Brain microvascular endothelial cell (primary cell): ENCODE data around the gene PREP.
A peak's percentile ranks its signal among the peaks of the same experiment; 100 is the strongest.

Experiments used
- DNase-seq: peaks from one replicate; pipeline ENCODE4 v3.0.0-alpha.2; 2020
- H3K27ac ChIP-seq: fragments of 250-450 bp; sonication (Bioruptor Pico); 2 replicates; pipeline ENCODE4 v1.5.1; 2020; ENCODE audit warnings: mild to moderate bottlenecking, moderate library complexity
- H3K27me3 ChIP-seq: fragments of 250-450 bp; sonication (Bioruptor Pico); replicated peaks from 2 replicates; pipeline ENCODE4 v1.5.1; 2020; ENCODE audit warnings: mild to moderate bottlenecking
- H3K36me3 ChIP-seq: fragments of 250-450 bp; sonication (Bioruptor Pico); replicated peaks from 2 replicates; pipeline ENCODE4 v1.5.1; 2020; ENCODE audit warnings: mild to moderate bottlenecking
- H3K4me3 ChIP-seq: 2 replicates; pipeline ENCODE4 v1.5.1; 2011; ENCODE audit warnings: low read depth, mild to moderate bottlenecking, control low read depth, low read length, moderate library complexity
- in situ Hi-C: cut with HindIII; loops from 2 replicates; pipeline ENCODE4 v1.10.0; 2017; ENCODE audit warnings: low sequenced_read_pairs, low pct_ligation_motif_present
- TF ChIP-seq, protein P1 (sequence below): IDR thresholded peaks from 2 replicates; pipeline ENCODE4 v1.5.1; 2011; ENCODE audit warnings: low read depth, mild to moderate bottlenecking, moderate library complexity, low read length, control low read depth, inconsistent platforms; ENCODE audit errors: missing control alignments

PREP gene

DNA sequence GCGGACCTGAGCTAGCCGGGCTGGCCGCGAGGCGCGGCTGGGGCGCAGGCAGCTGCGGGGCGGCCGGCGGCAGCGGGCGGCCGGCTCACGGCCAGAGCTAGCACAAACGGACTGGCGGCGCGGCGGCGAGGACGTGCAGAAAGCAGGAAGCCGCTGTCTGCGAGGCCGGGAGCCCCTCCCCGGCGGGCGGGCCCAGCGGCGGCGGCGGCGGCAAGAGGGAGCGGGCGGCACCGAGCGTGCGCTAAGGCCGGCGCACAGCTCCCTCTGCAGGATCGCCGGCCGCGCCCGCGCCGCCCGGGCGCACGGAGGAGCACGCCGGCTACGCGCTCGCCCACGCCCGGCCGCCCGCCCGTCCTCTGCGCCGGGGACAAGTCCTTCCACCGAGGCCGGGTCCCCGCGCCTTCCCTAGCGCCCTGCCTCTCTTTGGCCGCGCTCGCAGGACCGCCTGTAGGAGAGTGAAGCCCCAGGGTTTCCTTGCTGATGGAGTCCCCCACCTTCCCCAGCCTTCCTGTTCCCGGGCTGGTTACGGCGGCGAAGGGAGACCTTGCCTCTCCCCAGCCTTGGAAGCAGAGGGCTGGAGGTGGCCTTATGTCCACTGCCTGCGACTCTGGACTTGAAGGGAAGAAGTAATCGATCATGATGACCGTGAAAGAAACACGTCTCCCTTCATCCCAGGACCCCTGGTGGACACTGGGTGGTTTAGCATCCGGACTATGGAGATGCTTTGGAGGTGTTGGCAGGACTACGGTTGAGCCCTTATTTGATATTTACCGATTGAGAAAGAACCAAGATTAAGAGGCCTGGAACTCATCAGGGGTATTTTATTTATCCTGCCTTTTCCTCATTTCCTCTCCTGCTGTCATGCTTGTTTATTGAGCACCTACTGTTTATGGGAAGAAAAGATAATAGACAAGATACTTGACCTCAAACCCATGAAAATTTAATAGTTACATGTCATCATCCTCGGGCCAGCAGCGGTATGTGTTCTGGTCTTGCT lies at the start of gene PREP:
Gene PREP (minus strand): TSS at position 144 of the 997 bp plus-strand sequence. CDS start 191 bp downstream, outside the sequence.
- DNase-seq: peak; percentile 67
- Histone ChIP-seq H3K27ac (peak within 1 kb of the TSS; percentile 53), H3K4me3 (peak within 1 kb of the TSS; percentile 96), H3K27me3 (no peaks in the 10 kb centered on the region), H3K36me3 (no peaks in the 10 kb centered on the region)
- TF ChIP-seq, protein P1, sequence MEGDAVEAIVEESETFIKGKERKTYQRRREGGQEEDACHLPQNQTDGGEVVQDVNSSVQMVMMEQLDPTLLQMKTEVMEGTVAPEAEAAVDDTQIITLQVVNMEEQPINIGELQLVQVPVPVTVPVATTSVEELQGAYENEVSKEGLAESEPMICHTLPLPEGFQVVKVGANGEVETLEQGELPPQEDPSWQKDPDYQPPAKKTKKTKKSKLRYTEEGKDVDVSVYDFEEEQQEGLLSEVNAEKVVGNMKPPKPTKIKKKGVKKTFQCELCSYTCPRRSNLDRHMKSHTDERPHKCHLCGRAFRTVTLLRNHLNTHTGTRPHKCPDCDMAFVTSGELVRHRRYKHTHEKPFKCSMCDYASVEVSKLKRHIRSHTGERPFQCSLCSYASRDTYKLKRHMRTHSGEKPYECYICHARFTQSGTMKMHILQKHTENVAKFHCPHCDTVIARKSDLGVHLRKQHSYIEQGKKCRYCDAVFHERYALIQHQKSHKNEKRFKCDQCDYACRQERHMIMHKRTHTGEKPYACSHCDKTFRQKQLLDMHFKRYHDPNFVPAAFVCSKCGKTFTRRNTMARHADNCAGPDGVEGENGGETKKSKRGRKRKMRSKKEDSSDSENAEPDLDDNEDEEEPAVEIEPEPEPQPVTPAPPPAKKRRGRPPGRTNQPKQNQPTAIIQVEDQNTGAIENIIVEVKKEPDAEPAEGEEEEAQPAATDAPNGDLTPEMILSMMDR: peak; percentile 91
- in situ Hi-C loops: no loop called here

DNA sequence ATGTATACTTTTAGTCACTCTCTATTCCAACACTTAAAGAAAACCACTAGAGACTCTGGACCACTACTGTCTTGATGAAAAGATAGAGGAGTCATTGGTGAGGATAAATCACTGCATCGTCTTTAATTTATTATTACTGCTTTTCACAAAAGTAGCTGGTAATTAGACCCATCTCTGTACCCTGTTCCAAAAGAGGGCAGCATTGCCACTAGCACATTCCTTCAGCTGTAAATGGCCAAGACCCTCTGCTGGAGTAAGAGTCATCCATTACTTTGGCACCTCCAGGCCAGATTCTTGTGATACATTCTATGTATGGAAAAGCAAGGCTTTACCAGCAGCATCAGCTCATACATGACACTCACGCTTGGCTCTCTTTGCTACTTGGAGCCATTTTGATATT lies 49.5 kb upstream of the PREP start:
- H3K27me3 ChIP-seq: no peaks in the 10 kb centered on the region
- DNase-seq: no peak
- no peaks in the 10 kb centered on the region for H3K36me3 ChIP-seq
- H3K27ac ChIP-seq: no peak overlapping the region
- H3K4me3 ChIP-seq: no peak overlapping the region
- in situ Hi-C loops: no loop called here
- TF ChIP-seq, protein P1: no peak

DNA sequence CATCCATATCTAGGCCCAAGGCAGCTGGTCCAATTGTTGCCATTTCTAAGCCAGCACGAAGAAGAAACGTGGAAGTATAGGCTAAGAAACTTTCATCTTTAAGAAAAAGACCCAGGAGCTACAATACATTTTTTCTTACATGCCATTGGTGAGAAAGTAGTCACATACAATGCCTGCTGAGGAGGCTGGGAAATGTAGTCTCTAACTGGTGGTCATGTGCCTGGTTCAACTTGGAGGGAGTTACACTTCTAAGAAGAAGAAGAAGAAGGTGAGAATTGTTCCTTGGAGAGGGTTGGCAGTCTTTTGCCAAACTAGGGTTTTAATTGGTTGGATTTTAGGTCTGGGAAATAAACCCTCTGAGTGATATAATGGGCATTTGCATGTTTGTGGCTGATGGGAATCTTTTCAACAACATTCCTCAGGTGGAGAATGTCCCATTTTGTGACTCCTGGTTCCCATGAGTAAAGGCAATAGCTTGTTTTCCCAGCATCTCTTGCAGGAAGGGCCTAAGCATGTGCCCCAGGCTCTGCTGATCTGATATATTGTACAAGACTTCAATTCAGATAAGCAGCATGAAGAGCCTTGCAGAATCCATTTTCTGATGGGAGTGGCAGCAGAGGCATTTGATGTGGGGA lies 47.0 kb upstream of the PREP start:
- TF ChIP-seq, protein P1: no peak
- Histone ChIP-seq H3K36me3 (no peaks in the 10 kb centered on the region), H3K27ac (no peak overlapping the region), H3K4me3 (no peak overlapping the region), H3K27me3 (no peaks in the 10 kb centered on the region)
- in situ Hi-C loops: no loop called here
- no peak for DNase-seq

DNA sequence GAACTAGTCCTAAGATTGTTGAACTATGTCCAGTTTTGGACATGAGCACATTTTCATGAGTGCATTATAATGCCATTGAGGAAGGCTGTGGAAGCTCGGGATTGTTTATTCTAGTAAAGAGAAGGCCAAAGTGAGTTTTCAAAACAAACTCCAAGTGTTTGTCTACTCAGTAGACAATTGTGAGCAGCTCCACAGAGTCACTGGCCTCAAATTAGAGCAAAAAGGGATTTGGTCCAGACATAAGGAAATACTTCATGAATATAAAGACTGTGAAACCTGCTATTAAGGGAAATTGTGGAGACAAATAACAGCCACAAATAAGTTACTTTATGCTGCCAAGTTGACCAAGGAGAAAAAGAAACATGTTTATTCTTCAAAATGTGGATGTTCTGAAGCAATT lies 42.6 kb upstream of the PREP start:
- Histone ChIP-seq H3K4me3 (no peak overlapping the region), H3K27ac (no peak overlapping the region), H3K27me3 (no peaks in the 10 kb centered on the region), H3K36me3 (no peaks in the 10 kb centered on the region)
- DNase-seq: no peak
- in situ Hi-C loops: no loop called here
- TF ChIP-seq, protein P1: no peak

DNA sequence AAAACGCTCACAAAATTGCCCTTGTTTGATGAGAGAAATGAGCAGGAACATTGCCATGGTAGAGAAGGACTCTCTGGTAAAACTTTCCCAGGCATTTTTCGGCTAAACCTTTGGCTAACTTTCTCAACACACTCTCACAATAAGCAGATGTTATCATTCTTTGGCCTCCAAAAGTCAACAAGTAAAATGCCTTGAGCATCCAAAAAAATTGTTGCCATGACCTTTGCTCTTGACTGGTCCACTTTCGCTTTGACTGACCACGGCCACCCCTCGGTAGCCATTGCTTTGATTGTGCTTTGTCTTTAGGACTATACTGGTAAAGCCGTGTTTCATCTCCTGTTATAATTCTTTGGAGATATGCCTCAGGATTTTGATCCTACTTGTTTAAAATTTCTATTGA lies 41.1 kb upstream of the PREP start:
- no peaks in the 10 kb centered on the region for H3K36me3 ChIP-seq
- no peak overlapping the region for H3K27ac ChIP-seq
- in situ Hi-C loops: no loop called here
- DNase-seq: no peak
- no peaks in the 10 kb centered on the region for H3K27me3 ChIP-seq
- TF ChIP-seq, protein P1: no peak
- no peak overlapping the region for H3K4me3 ChIP-seq
